ENCODE data around the gene CNGB1.

The CNGB1 gene

GRCh38 chr16:57882792-57883191, 88.1 kb downstream of the CNGB1 start:
- H3K9me2 ChIP-seq (ENCODE audit: low read depth, low read length) = no peaks in the 10 kb centered on the region
- no peaks in the 10 kb centered on the region for H3K36me3 ChIP-seq (ENCODE audit: insufficient read depth, low read length)
- TF ChIP-seq EZH2 (IDR thresholded peaks at IDR 0.05; ENCODE audit: borderline replicate concordance, low read length) = no peak
- no peak for TF ChIP-seq CTCF (IDR thresholded peaks at IDR 0.05; ENCODE audit: low read length)
- no peaks in the 10 kb centered on the region for H4K20me1 ChIP-seq (ENCODE audit: insufficient read depth, low read length)
- 0 out of 2 replicates have a peak, but pooled peaks cover 5% of the 10 kb centered on the region for H3K27me3 ChIP-seq (ENCODE audit: insufficient read depth, low read length)
- no peak overlapping the region for H2AFZ ChIP-seq (ENCODE audit: low read length)
- H3K79me2 ChIP-seq (ENCODE audit: insufficient read depth, low read length) = no peaks in the 10 kb centered on the region
- H3K9ac ChIP-seq (ENCODE audit: low read length) = no peak overlapping the region
- no peak overlapping the region for H3K4me2 ChIP-seq (ENCODE audit: low read length)
- H3K4me3 ChIP-seq (ENCODE audit: low read depth, low read length, poor library complexity, severe bottlenecking) = no peak overlapping the region
- H3K9me3 ChIP-seq (ENCODE audit: low read length) = no peaks in the 10 kb centered on the region
- no peaks in the 10 kb centered on the region for H3F3A ChIP-seq (ENCODE audit: insufficient read depth, low read length)
- no peak overlapping the region for H3K27ac ChIP-seq (ENCODE audit: low read depth, low read length, poor library complexity, severe bottlenecking)
- H3K4me1 ChIP-seq (ENCODE audit: insufficient read depth, low read length, severe bottlenecking) = no peaks in the 10 kb centered on the region

- no peak overlapping the region for H3K4me2 ChIP-seq (ENCODE audit: low read length)
- no peaks in the 10 kb centered on the region for H3K4me1 ChIP-seq (ENCODE audit: insufficient read depth, low read length, severe bottlenecking)
- H3K27me3 ChIP-seq (ENCODE audit: insufficient read depth, low read length) = 0 out of 2 replicates have a peak, but pooled peaks cover 5% of the 10 kb centered on the region
- TF ChIP-seq EZH2 (IDR thresholded peaks at IDR 0.05; ENCODE audit: borderline replicate concordance, low read length) (no peak), CTCF (IDR thresholded peaks at IDR 0.05; ENCODE audit: low read length) (no peak)
- H3K79me2 ChIP-seq (ENCODE audit: insufficient read depth, low read length) = no peaks in the 10 kb centered on the region
- H3K9ac ChIP-seq (ENCODE audit: low read length) = no peak overlapping the region
- no peak overlapping the region for H3K4me3 ChIP-seq (ENCODE audit: low read depth, low read length, poor library complexity, severe bottlenecking)
- H3F3A ChIP-seq (ENCODE audit: insufficient read depth, low read length) = no peaks in the 10 kb centered on the region
- H2AFZ ChIP-seq (ENCODE audit: low read length) = no peak overlapping the region
- H3K9me2 ChIP-seq (ENCODE audit: low read depth, low read length) = no peaks in the 10 kb centered on the region
- H3K27ac ChIP-seq (ENCODE audit: low read depth, low read length, poor library complexity, severe bottlenecking) = no peak overlapping the region
- H3K36me3 ChIP-seq (ENCODE audit: insufficient read depth, low read length) = no peaks in the 10 kb centered on the region
- no peaks in the 10 kb centered on the region for H3K9me3 ChIP-seq (ENCODE audit: low read length)
- no peaks in the 10 kb centered on the region for H4K20me1 ChIP-seq (ENCODE audit: insufficient read depth, low read length)
Observed at GRCh38 chr16:57882206-57882605, 88.7 kb downstream of the CNGB1 start.

- Histone ChIP-seq H3K4me1 (ENCODE audit: insufficient read depth, low read length, severe bottlenecking) (no peaks in the 10 kb centered on the region), H3K36me3 (ENCODE audit: insufficient read depth, low read length) (no peaks in the 10 kb centered on the region), H3K9me2 (ENCODE audit: low read depth, low read length) (no peaks in the 10 kb centered on the region), H4K20me1 (ENCODE audit: insufficient read depth, low read length) (no peaks in the 10 kb centered on the region), H3K9me3 (ENCODE audit: low read length) (no peaks in the 10 kb centered on the region), H2AFZ (ENCODE audit: low read length) (no peak overlapping the region), H3K9ac (ENCODE audit: low read length) (no peak overlapping the region), H3K27ac (ENCODE audit: low read depth, low read length, poor library complexity, severe bottlenecking) (no peak overlapping the region), H3K79me2 (ENCODE audit: insufficient read depth, low read length) (no peaks in the 10 kb centered on the region), H3K4me2 (ENCODE audit: low read length) (no peak overlapping the region), H3K4me3 (ENCODE audit: low read depth, low read length, poor library complexity, severe bottlenecking) (no peak overlapping the region), H3F3A (ENCODE audit: insufficient read depth, low read length) (no peaks in the 10 kb centered on the region), H3K27me3 (ENCODE audit: insufficient read depth, low read length) (no peaks in the 10 kb centered on the region)
- no peak for TF ChIP-seq CTCF (IDR thresholded peaks at IDR 0.05; ENCODE audit: low read length)
- no peak for TF ChIP-seq EZH2 (IDR thresholded peaks at IDR 0.05; ENCODE audit: borderline replicate concordance, low read length)
Observed at GRCh38 chr16:57878586-57878985, 92.3 kb downstream of the CNGB1 start.

Data from OCI-LY1 (cell line).